ENCODE data around the gene TRIM47.

- TF ChIP-seq CTCF (IDR thresholded peaks at IDR 0.05; ENCODE audit: poor library complexity) (no peak), EZH2 (IDR thresholded peaks at IDR 0.05; ENCODE audit: borderline replicate concordance) (no peak), EZH2phosphoT487 (IDR thresholded peaks at IDR 0.05; ENCODE audit: low read depth, severe bottlenecking, unreplicated experiment) (no peak)
Measured at GRCh38 chr17:75913537-75914210, 35.3 kb upstream of the TRIM47 start.

Data from hepatocyte (in vitro differentiated cells).